ENCODE measurements around the gene CDH23.

Gene CDH23

DNA sequence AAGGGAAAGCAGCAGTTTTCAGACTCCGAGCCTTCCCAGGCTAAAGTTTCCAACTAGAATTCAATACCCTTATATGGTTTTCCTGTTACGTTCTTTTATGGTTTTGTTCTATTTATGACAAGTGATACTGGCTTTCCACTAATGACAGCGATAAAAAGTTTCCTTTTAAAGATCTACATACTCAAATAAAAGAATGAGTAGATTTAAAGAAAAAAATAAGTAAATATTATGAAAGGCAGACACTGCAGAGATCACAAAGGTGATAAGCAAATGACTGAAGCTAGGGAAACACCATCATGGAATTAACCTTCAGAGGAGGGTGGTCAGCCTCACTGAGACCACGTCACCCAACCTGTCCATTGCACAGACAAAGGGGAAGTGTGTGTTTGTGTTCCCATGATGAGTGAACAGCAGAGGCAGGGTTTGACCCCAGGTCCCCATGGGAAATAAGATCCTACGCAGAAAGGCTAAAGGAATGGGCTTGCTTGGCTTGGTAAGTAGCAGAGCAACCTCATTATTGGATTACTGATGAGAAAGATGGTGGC lies 372.6 kb downstream of the CDH23 start:
- TF ChIP-seq, protein P1, sequence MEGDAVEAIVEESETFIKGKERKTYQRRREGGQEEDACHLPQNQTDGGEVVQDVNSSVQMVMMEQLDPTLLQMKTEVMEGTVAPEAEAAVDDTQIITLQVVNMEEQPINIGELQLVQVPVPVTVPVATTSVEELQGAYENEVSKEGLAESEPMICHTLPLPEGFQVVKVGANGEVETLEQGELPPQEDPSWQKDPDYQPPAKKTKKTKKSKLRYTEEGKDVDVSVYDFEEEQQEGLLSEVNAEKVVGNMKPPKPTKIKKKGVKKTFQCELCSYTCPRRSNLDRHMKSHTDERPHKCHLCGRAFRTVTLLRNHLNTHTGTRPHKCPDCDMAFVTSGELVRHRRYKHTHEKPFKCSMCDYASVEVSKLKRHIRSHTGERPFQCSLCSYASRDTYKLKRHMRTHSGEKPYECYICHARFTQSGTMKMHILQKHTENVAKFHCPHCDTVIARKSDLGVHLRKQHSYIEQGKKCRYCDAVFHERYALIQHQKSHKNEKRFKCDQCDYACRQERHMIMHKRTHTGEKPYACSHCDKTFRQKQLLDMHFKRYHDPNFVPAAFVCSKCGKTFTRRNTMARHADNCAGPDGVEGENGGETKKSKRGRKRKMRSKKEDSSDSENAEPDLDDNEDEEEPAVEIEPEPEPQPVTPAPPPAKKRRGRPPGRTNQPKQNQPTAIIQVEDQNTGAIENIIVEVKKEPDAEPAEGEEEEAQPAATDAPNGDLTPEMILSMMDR (IDR thresholded peaks at IDR 0.05): no peak
- TF ChIP-seq ZFX (IDR thresholded peaks at IDR 0.05; ENCODE audit: borderline replicate concordance): no peak
- H3K27ac ChIP-seq: no peak overlapping the region

- no peak overlapping the region for H3K27ac ChIP-seq
- TF ChIP-seq, protein P1 (IDR thresholded peaks at IDR 0.05): no peak
- no peak for TF ChIP-seq ZFX (IDR thresholded peaks at IDR 0.05; ENCODE audit: borderline replicate concordance)
These were observed 373.5 kb downstream of the CDH23 start for GRCh38 chr10:71770255-71770654.

DNA sequence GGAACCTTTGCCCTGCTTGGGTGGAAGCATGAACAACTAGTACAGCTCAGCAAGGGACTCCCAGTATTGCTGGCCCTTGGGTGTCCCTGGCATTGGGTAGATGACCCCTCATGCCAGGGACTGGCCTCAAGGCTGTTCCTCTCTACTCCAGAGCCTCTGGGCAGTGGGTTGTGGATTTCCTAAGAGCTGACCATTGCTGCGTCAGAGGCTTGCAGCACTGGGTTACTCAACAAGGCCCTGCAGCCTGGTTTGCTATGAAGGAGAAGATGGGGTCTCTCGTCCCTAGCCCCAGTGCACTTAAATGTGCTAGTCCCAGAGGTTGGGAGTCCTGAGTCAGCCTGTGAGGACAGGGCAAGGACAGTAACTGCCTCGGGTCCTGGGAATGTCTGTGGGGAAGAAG lies 374.1 kb downstream of the CDH23 start:
- no peak for TF ChIP-seq ZFX (IDR thresholded peaks at IDR 0.05; ENCODE audit: borderline replicate concordance)
- TF ChIP-seq, protein P1 (IDR thresholded peaks at IDR 0.05): no peak
- no peak overlapping the region for H3K27ac ChIP-seq

DNA sequence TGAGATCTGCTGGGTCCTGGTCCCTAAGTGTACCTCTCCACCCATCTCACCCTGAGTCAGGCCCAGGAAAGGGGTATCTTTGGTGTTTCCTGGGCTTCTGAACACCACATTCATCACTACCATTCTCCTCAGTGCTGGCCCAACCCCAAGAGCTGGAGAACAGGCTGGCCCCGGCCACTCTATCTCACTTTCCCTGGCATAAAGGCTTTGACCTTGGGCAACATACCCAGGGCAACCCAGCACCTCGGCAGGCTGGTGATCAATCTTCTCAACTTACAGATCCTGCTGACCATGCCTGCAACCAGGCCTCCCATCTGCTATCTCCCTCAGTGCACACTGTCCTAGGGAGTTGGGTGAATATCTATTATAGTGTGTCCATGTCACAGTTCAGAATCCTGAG lies 374.5 kb downstream of the CDH23 start:
- TF ChIP-seq, protein P1 (IDR thresholded peaks at IDR 0.05): no peak
- TF ChIP-seq ZFX (IDR thresholded peaks at IDR 0.05; ENCODE audit: borderline replicate concordance): no peak
- no peak overlapping the region for H3K27ac ChIP-seq

DNA sequence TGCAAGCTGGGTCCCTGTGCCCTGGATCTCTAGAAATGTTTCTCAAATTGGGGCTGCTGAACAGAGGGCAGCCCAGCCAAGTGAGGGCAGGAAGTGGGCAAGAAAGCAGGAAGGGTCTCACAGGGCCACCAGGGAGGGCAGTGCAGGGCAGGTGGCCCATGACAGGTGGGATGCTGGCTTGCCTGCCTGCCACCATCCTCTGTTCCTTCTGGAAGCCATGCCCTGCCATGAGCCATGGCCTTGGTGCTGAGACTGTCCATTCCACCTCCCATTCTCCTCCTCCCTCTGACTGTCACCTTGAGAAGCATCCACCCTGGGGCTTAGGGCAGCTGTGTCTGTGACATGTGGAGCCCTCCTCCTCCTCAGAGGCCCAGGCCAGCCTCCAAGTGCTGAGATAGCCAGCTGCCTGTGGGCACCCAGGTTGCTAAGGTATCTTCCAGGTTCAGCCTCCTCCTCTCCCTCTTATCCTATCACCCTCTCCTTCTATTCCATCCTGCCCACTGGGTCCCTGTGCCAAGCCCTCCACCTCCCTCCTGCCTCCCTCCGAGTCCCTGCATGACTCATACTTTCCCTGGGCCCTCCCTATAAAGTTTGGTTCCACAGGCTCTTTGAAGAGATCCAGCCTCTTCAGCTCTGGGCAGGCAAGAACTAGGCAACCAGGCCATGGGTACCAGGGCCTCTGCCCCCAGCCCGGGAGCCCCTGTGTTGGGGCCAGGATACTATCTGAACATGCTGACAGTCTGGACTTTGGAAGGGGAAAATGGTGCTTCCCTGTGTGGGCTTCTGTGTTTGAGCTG lies 375.3 kb downstream of the CDH23 start:
- H3K27ac ChIP-seq: no peak overlapping the region
- TF ChIP-seq ZFX (IDR thresholded peaks at IDR 0.05; ENCODE audit: borderline replicate concordance): no peak
- TF ChIP-seq, protein P1 (IDR thresholded peaks at IDR 0.05): no peak

- TF ChIP-seq, protein P1 (IDR thresholded peaks at IDR 0.05): no peak
- TF ChIP-seq ZFX (IDR thresholded peaks at IDR 0.05; ENCODE audit: borderline replicate concordance): no peak
- no peak overlapping the region for H3K27ac ChIP-seq
These were observed 376.1 kb downstream of the CDH23 start for GRCh38 chr10:71772832-71773220.

All from 22Rv1 (cell line).